Vagina (tissue), 2 donors: ENCODE measurements around the gene SLC49A3. TPM values are rescaled to one million over a fixed set of nuclear protein-coding genes. Genes with fewer than 3 reads are reported as not detected.
A peak's percentile ranks its signal among the peaks of the same experiment; 100 is the strongest.

Experiments
- DNase-seq, 2 donors: peaks; one replicate each; pipeline ENCODE4 v3.0.0-alpha.2; 2017; ENCODE audit errors: extremely low spot score in 2 of 2
- H3K27ac ChIP-seq: fragments of 200-600 bp; sonication (generic); one replicate; pipeline ENCODE4 v1.5.1; 2019
- H3K27me3 ChIP-seq: fragments of 200-600 bp; sonication (generic); one replicate; pipeline ENCODE4 v1.5.1; 2019
- H3K36me3 ChIP-seq, 2 donors: fragments of 200-600 bp; sonication (generic); one replicate each; pipeline ENCODE4 v1.5.1; 2017 to 2019
- H3K4me1 ChIP-seq: fragments of 200-600 bp; sonication (generic); one replicate; pipeline ENCODE4 v1.5.1; 2019
- H3K4me3 ChIP-seq, 2 donors: fragments of 200-600 bp; sonication (generic); 1 replicate in 1 of 2; 2 replicates in 1 of 2; pipeline ENCODE4 v1.5.1; 2016 to 2019
- H3K9me3 ChIP-seq: fragments of 200-600 bp; sonication (generic); one replicate; pipeline ENCODE4 v1.5.1; 2019
- CTCF ChIP-seq, 3 experiments: fragments of 450-650 bp in 2 of 3; fragments of 200-600 bp in 1 of 3; sonication (generic) in 1 of 3; IDR thresholded peaks; one replicate each; pipeline ENCODE4 v1.5.1; 2017 to 2019; ENCODE audit warnings: antibody characterized with exemption in 3 of 3, mild to moderate bottlenecking in 2 of 3, moderate library complexity in 2 of 3
- POLR2A ChIP-seq, 2 donors: fragments of 450-650 bp; IDR thresholded peaks; one replicate each; pipeline ENCODE4 v1.6.1; 2017; ENCODE audit warnings: antibody characterized with exemption in 2 of 2, mild to moderate bottlenecking in 2 of 2, moderate library complexity in 2 of 2
- POLR2AphosphoS5 ChIP-seq, 2 donors: sonication (generic); formaldehyde crosslinking; IDR thresholded peaks; one replicate each; pipeline ENCODE4 v1.9.0; 2017; ENCODE audit warnings: antibody characterized with exemption in 2 of 2, mild to moderate bottlenecking in 2 of 2, low read depth in 1 of 2; ENCODE audit not compliant: insufficient read depth in 1 of 2
- intact Hi-C: fragments of 100-400 bp; cut with DNase I; formaldehyde crosslinking; loops from one replicate; pipeline ENCODE4 v1.15.1; 2023
- total RNA-seq: library from RNA; depleted of rRNA; stranded (reverse); fragments of >200 nt; gene quantifications from one replicate; pipeline ENCODE4 v1.2.3, GENCODE V29; 2016

SLC49A3 gene
- total RNA-seq, 1 donor from 2014 or later = 11.0 TPM

- TF ChIP-seq CTCF (IDR thresholded peaks at IDR 0.05) (no peak), POLR2A (IDR thresholded peaks at IDR 0.05) (no peak), POLR2AphosphoS5 (IDR thresholded peaks at IDR 0.05; ENCODE audit: insufficient read depth in 1 of 2, low read depth in 1 of 2) (no peak)
- intact Hi-C loops = no loop called here
- H3K27ac ChIP-seq = no peak overlapping the region
- peaks cover 65% of the 10 kb centered on the region for H3K4me1 ChIP-seq
- H3K4me3 ChIP-seq = no peak overlapping the region
- no peaks in the 10 kb centered on the region for H3K27me3 ChIP-seq
- DNase-seq = no peak
- H3K9me3 ChIP-seq = no peaks in the 10 kb centered on the region
- no peaks in the 10 kb centered on the region for H3K36me3 ChIP-seq
Measured at GRCh38 chr4:684623-685327, 4.2 kb downstream of the SLC49A3 start.

- Histone ChIP-seq H3K27me3 (no peaks in the 10 kb centered on the region), H3K36me3 (no peaks in the 10 kb centered on the region), H3K27ac (no peak overlapping the region), H3K4me3 (no peak overlapping the region), H3K9me3 (no peaks in the 10 kb centered on the region), H3K4me1 (peaks cover 60% of the 10 kb centered on the region)
- DNase-seq = no peak
- TF ChIP-seq POLR2AphosphoS5 (IDR thresholded peaks at IDR 0.05; ENCODE audit: insufficient read depth in 1 of 2, low read depth in 1 of 2) (no peak), CTCF (IDR thresholded peaks at IDR 0.05) (peak in 1 of 3 experiments; percentile 24)
- intact Hi-C loops = no loop called here
Measured at GRCh38 chr4:683982-684622, 4.8 kb downstream of the SLC49A3 start.

- H3K27me3 ChIP-seq = no peaks in the 10 kb centered on the region
- no peak for DNase-seq
- TF ChIP-seq POLR2A (IDR thresholded peaks at IDR 0.05) = no peak
- H3K9me3 ChIP-seq = no peaks in the 10 kb centered on the region
- no peak overlapping the region for H3K27ac ChIP-seq
- intact Hi-C loops = no loop called here
- no peaks in the 10 kb centered on the region for H3K36me3 ChIP-seq
- H3K4me3 ChIP-seq = no peak overlapping the region
- peaks cover 53% of the 10 kb centered on the region for H3K4me1 ChIP-seq
Measured at GRCh38 chr4:683247-683897, 5.6 kb downstream of the SLC49A3 start.

- Histone ChIP-seq H3K4me3 (no peak overlapping the region), H3K36me3 (no peaks in the 10 kb centered on the region), H3K27ac (no peak overlapping the region), H3K4me1 (peaks cover 48% of the 10 kb centered on the region), H3K27me3 (no peaks in the 10 kb centered on the region), H3K9me3 (no peaks in the 10 kb centered on the region)
- intact Hi-C loops = no loop called here
- TF ChIP-seq POLR2AphosphoS5 (IDR thresholded peaks at IDR 0.05; ENCODE audit: insufficient read depth in 1 of 2, low read depth in 1 of 2) (no peak), CTCF (IDR thresholded peaks at IDR 0.05) (no peak)
- no peak for DNase-seq
Measured at GRCh38 chr4:682490-683172, 6.3 kb downstream of the SLC49A3 start.

GRCh38 chr4:681736-682451, 7.1 kb downstream of the SLC49A3 start:
- H3K27ac ChIP-seq = no peak overlapping the region
- no peak for TF ChIP-seq POLR2A (IDR thresholded peaks at IDR 0.05)
- peaks cover 44% of the 10 kb centered on the region for H3K4me1 ChIP-seq
- H3K36me3 ChIP-seq = no peaks in the 10 kb centered on the region
- intact Hi-C loops = no loop called here
- no peaks in the 10 kb centered on the region for H3K9me3 ChIP-seq
- DNase-seq = no peak
- H3K27me3 ChIP-seq = no peaks in the 10 kb centered on the region
- H3K4me3 ChIP-seq = peak overlapping the region; percentile 25 to 77
